UCSD-AML1 (cell line): Measurements from ENCODE around the gene PAWR.
A peak's percentile ranks its signal among the peaks of the same experiment; 100 is the strongest.
"Not testable (repeated sequence)": the region's sequence is repeated elsewhere in the genome, so short reads cannot be mapped to it uniquely, and the experiment has no call there.

Experiments used
- DNase-seq: peaks from one replicate; lab custom pipeline; 2025; ENCODE audit not compliant: unreplicated experiment; lab: John Stamatoyannopoulos, UW

PAWR gene

DNA sequence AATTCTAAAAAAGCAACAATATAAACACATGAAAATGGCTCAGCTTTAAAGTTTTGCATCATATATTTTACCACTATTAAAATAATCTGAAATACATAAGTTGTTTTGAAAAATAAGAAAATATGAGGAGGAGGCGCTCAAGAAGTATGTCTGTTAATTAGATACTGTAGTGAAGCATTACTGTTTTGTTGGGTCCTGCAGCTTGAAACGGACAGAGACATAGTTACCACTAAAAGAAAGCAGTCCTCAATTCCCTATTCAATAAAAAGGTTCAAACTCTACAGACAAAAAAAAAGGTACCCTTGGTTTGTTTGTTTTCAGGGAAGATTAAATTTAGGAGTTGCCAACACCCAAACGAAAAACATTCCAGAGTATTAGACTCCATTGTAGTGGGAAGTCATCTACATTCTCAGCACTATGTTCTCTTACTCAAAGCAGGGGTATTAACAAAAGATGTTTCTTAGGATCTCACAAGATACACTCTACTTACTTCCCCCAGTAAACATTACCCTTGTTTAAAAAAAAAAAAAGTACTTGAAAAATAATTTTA, 3.0 kb downstream of the PAWR start:
- DNase-seq = no peak

- no peak for DNase-seq
Observed at GRCh38 chr12:79686171-79686570, 4.6 kb downstream of the PAWR start.

DNA sequence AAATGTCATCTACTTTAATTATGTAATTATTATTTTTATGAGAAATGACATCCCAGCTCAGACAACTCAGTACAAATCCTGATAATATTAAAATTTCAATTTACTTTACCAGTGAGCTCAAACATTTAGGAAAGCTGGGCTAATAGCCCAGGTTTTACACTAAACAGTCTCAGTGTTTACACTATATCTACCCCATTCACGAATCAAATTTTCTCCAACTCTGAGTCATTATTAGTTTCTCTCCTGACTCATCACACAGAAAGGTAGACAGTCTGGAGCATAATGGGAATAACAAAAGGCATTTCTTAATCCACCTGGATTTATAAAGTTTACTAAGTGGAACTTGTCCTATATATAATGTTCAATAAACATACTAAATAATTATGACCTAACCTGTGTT, 5.7 kb downstream of the PAWR start:
- no peak for DNase-seq

GRCh38 chr12:79684338-79684737, 6.4 kb downstream of the PAWR start:
- not testable (repeated sequence) for DNase-seq

- no peak for DNase-seq
Observed at GRCh38 chr12:79682593-79682992, 8.2 kb downstream of the PAWR start.

DNA sequence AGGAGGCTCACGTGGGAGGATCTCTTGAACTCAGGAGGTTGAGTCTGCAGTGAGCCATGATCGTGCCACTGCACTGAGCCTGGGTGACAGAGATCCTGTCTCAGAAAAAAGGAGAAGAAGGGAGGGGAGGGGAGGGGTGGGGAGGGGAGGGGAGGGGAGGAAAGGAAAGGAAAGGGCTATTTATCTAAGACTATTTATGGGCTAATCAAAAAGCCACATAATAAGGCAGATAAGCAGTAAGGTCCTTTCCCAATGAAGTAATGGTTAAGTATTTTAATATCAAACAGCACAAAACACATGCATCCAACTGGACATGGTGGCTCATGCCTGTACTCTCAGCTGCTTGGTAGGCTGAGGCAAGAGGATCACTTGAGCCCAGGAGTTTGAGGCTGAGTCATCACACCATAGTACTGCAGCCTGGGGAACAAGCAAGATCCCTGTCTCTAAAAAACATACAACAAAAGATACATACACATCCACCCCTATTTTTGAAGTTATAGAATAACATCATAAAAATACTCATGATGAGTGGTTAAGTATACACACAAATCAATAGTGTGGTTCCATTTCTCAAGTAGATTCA, 9.7 kb downstream of the PAWR start:
- peak; percentile 31 for DNase-seq

- DNase-seq = no peak
Observed at GRCh38 chr12:79680051-79680450, 10.7 kb downstream of the PAWR start.

DNA sequence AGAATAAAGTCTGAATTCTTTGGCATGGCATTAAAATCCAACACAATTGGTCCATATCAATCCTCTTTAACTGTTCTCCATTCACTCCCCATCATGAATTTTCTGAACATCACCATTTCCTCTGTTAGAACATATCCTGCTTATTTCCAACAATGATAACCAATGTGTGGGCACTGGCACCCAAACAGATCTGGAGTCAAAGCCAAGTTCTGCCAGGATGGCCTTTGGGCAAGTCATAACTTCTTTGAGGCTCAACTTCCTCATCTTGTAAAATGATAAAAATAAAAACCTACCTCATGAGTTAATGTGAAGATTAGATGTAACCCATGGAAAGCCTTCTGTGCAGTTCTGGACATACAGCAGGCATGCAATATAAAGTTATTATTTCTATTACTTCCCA, 12.5 kb downstream of the PAWR start:
- no peak for DNase-seq

- DNase-seq = no peak
Observed at GRCh38 chr12:79677672-79678071, 13.1 kb downstream of the PAWR start.

DNA sequence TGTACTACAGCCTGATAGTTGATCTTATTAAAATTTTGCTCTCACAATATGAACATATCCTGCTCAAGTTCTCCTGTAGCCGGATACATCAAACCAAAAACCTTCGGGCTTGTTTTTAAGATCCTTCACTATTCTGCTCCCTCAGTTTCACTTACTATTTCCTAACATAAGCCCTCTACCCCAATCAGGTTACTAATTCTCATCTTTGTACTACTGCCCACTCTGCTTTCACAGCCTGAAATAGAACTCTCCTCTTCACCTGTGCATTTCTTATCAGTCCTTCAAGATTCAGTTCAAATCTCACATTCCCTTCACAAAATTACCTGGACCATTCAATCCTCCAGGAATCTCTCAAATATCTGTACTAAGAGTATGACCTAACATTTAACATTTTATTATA, 14.2 kb downstream of the PAWR start:
- DNase-seq = no peak

GRCh38 chr12:79674629-79675028, 16.1 kb downstream of the PAWR start:
- DNase-seq = no peak

DNA sequence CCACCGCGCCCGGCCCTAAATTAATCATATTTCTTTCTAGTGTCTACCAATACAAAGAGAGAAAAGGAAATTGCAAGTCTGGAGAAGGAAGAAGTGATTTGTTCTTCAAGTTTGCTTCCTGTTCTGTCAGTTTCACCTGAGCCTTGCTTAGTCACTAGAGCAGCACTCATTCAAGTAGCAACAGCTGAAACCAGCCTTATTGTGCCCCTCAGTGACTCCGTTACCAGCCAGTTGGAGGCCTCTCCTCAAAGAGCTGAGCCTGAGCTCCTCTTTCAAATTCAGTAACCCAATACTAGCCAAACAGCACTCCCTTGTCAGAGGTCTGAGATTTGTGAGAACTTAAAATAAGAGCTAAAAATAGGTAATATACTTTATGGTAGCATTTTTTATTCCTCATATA, 17.4 kb downstream of the PAWR start:
- DNase-seq = no peak

DNA sequence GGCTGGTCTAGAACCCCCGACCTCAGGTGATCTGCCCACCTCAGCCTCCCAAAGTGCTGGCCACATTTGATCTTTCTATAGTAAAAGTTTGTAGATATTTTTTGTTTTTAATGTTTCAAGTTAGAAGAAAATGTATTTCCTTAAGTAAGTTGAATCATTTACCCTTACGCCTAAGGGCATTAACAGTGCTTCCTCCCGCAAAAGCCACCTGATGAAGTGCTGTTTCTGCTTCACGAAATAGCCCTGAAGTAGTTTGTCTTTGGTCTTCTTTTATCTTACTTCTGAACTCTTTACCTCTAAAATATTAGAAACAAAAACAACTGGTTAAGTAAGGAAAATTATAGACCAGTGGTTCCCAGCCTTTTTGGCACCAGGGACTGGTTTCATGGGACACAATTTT, 22.7 kb downstream of the PAWR start:
- no peak for DNase-seq

DNA sequence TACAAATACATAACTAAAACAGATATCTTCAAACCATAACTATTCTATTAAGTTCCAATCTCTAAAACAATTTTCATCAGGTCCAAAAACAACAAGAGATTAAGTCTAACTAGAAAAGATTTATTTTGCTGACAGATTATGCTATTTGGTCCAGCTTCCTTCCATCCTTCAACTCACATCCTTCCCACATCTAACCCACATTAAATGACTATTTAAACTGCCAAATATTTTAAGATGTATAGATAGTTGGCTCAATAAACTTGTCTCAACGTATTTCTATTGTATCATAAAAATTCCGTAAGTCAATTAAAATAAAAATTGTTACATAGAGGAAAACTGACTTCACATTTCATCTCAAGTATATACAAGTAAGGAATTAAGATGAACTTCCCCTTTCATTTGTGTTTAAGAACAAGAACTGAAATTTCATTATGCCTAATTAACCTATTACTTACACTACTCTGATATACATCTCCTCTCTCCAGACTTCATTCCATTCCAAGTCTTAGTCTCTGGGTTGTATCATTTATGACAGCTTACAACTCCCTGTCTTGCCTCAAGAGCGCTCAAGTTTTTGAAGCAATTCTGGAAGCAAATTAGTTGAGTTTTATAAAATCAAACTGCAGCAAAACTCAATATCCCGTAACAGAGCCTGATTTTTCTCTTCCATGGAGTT, 25.4 kb downstream of the PAWR start:
- DNase-seq = no peak

DNA sequence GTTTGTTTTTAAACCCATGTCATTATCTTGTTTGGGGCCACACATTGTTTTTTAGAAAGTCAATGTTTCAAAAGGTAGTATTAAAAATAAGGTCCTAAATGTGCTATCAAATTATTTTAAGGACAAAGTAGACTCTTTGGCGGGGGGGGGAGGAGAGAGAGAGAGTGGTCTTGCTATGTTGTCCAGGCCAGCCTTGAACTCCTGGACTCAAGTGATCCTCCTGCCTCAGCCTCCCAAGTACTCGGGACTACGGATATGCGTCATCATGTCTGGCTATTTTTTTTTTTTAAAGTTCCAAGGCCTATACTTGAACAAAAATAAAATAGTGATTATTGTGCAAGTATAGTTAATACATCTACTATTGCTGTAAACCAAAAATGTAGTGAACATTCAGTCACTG, 26.2 kb downstream of the PAWR start:
- DNase-seq = no peak

GRCh38 chr12:79662046-79662811, 28.5 kb downstream of the PAWR start:
- DNase-seq = no peak

DNA sequence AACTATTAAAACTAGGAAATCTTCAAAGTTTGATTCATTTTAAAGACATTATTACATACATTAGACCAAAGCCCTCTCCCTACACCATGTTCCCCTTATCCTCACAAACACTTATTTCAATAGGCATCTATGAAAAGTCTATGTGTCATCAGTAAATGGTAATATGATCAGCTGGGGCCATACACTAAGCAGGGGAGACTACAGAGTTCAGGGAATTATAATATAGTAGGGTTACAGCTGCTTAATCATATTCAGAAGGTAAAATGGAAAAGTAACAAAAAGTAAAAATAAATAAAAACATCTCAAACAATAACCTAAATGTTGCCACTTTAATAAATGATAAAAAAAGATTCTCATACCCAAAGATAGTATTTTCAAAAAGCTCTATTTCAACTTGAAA, 29.1 kb downstream of the PAWR start:
- no peak for DNase-seq

DNA sequence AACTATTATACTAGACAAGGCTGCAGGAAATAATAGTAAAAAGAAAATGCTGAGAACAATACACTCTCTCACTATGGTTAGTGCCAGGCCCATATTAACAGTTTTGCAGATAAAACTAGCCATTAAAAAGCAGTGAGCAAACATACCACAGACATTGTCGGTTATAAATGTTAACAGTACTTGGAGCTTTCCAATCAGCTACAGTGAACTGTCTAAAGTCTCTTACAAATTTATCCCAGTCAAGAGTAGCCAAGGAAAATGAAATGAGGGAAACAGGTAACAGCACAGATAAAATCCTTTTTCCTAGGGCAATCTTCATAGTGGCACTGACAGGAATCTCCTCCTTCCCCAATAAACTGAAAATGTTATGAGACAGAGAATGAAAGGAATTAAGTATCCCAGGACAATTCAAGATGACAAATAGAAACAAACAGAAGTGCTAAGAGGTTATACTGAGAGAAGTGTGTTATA, 30.8 kb downstream of the PAWR start:
- no peak for DNase-seq

DNA sequence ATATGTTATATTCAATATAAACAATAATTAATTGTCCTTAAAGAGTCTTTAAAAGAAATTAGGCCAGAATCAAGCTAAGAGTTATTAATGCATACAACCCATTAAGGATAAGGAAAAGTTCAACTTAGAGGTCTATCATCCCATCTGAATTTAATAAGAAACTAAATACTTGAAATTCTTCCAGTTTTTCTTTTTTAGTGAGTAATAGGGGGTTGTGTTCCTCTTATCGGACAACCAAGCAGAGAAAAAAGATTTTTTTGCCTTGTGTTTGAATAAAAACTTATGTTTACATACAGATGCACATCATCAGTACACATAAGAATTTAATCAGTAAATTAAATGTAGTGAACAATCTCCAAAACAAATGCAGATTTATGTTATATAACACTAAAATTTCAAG, 32.5 kb downstream of the PAWR start:
- no peak for DNase-seq

- DNase-seq = no peak
Observed at GRCh38 chr12:79657136-79657535, 33.6 kb downstream of the PAWR start.

DNA sequence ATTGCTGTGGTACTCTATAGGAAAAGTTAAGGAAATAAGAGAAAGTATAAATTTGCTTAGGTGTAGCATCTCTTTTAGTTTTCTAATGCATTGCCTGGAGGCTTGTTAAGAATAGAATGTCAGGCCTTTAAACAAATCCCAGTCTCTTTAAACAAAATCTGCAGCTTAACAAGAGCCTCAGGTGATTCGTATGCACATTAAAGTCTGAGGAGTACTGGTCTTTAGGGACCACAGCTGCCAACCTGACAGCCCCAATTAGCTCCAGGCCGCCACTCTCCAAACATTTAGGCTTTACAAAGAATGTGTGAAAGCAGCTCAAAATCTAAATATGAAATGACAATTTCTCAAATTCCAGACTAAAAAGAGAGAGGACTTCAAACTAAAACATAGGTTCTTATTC, 35.7 kb downstream of the PAWR start:
- no peak for DNase-seq

- no peak for DNase-seq
Observed at GRCh38 chr12:79652521-79652920, 38.2 kb downstream of the PAWR start.
